ENCODE data around the gene PIPOX. TPM values are rescaled to one million over a fixed set of nuclear protein-coding genes. Genes with fewer than 3 reads are reported as not detected.
A peak's percentile ranks its signal among the peaks of the same experiment; 100 is the strongest.

The PIPOX gene, protein sequence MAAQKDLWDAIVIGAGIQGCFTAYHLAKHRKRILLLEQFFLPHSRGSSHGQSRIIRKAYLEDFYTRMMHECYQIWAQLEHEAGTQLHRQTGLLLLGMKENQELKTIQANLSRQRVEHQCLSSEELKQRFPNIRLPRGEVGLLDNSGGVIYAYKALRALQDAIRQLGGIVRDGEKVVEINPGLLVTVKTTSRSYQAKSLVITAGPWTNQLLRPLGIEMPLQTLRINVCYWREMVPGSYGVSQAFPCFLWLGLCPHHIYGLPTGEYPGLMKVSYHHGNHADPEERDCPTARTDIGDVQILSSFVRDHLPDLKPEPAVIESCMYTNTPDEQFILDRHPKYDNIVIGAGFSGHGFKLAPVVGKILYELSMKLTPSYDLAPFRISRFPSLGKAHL
- total RNA-seq: 1 to 10 TPM; 1.8 to 2.2 TPM
- 0.99 TPM for polyA plus RNA-seq

DNA sequence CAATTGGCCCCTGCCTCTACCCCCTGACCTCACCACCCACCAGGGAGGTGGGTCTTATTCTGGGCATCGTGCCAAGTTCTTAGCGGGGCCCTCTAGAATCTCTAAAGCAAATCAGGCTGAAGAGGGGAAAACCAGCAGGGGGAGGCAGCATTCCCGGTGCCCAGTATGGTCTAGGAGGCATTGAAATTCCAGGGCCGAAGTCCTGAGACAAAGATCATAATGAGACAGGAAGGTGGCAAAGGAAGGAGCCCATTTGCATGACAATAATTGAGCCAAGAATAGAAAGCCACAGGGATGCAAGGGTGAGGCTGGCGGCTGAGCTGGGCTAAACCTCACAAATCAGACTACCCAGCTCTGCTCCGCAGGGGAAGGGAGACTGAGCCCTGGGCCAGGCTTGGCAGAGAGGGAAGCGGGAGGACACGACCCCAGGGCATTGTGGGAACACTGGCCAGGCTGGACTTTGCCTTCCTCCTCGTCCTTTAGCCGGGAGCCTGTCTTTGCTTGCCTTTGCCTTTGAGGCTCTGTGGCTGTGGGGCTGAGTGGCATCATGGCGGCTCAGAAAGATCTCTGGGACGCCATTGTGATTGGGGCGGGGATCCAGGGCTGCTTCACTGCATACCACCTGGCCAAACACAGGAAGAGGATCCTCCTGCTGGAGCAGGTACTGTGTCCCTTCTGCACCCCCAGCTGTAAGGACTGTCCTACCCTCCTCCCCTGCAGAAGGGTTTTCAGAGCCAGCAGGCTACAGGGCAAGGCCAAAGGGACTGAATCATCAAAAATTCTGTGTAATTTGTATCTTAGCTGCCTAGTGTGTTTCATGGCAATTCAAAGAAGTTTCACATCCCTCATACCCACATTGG, at the start of gene PIPOX:
TSS of gene PIPOX (plus strand) at position 463 of the 860 bp plus-strand sequence. CDS start at position 548, 85 bp downstream.
- Mint-ChIP-seq H3K9me3 (no peaks in the 10 kb centered on the region), H3K4me1 (peaks cover 0 to 6% (median 3%) of the 10 kb centered on the region in 3 donors), H3K36me3 (no peaks in the 10 kb centered on the region), H3K27ac (peak within 1 kb of the TSS in 1 of 8 donors; percentile 44), H3K4me3 (no peak within 1 kb of the TSS), H3K27me3 (peaks cover 11 to 26% of the 10 kb centered on the region in 2 donors)
- Histone ChIP-seq H3K4me3 (ENCODE audit: low read length) (no peak within 1 kb of the TSS), H3K36me3 (ENCODE audit: insufficient read depth, low read length) (no peaks in the 10 kb centered on the region), H3K27ac (ENCODE audit: low read depth, low read length) (no peak within 1 kb of the TSS), H3K4me1 (ENCODE audit: insufficient read depth, low read length) (no peaks in the 10 kb centered on the region), H3K9me3 (ENCODE audit: low read length) (no peaks in the 10 kb centered on the region), H3K27me3 (ENCODE audit: insufficient read depth, low read length, poor library complexity, severe bottlenecking) (no peaks in the 10 kb centered on the region)
- POLR2A ChIA-PET: no interaction called here
- CTCF ChIA-PET: no interaction called here
- no peak for DNase-seq

DNA sequence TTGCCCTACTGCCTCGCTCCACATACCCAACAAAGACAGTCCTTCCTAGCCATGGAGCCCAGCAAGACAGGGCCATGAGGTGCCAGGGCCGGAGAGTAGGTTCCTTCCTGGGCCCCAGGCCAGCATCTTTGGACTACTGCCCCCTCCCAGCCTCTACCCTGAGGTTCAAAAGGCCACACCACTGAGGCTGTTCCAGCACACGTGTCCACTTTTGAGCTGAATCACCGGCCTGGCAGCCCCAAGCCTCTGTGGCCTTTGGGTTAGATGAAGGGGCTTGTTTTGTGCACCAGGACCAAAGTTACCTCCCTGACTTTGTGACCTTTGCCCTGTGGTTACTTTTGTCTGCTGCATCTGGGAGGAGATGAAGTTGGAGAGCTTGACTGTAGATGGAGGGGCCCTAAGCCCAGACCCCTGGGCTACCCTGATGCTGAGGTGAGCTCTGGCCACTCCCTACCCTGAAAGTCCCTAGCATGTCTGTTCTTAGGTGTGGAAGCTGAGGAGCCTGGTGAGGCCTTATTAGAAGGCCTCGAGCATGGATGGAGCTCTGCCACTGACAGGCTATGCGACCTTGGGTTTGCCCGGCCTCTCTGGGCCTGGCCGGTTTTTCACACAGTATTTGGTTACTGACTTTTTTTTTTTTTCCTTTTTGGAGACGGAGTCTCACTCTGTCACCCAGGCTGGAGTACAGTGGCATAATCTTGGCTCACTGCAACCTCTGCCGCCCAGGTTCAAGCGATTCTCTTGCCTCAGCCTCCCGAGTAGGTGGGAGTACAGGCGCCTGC, 49.1 kb upstream of the PIPOX start:
- ChIA-PET CTCF (interaction anchor here (1.0 to 1.1 kb wide), 2 partner anchors 28 to 124 kb away, joined by 3 read pairs; no protein-coding TSS in a partner anchor), POLR2A (no interaction called here)
- H3K36me3 ChIP-seq (ENCODE audit: insufficient read depth, low read length): no peaks in the 10 kb centered on the region
- H3K4me1 Mint-ChIP-seq: no peaks in the 10 kb centered on the region
- H3K27me3 ChIP-seq (ENCODE audit: insufficient read depth, low read length, poor library complexity, severe bottlenecking): no peaks in the 10 kb centered on the region
- no peak for DNase-seq
- H3K4me3 Mint-ChIP-seq: no peak overlapping the region
- no peaks in the 10 kb centered on the region for H3K36me3 Mint-ChIP-seq
- H3K27ac ChIP-seq (ENCODE audit: low read depth, low read length): no peak overlapping the region
- H3K4me1 ChIP-seq (ENCODE audit: insufficient read depth, low read length): no peaks in the 10 kb centered on the region
- H3K27me3 Mint-ChIP-seq: peaks cover 13 to 31% of the 10 kb centered on the region in 2 donors
- H3K4me3 ChIP-seq (ENCODE audit: low read length): no peak overlapping the region
- no peaks in the 10 kb centered on the region for H3K9me3 Mint-ChIP-seq
- peak overlapping the region in 1 of 8 donors; percentile 63 for H3K27ac Mint-ChIP-seq
- H3K9me3 ChIP-seq (ENCODE audit: low read length): no peaks in the 10 kb centered on the region

GRCh38 chr17:28996554-28997096, 46.3 kb upstream of the PIPOX start:
- Mint-ChIP-seq H3K27ac (peak overlapping the region in 1 of 8 donors; percentile 78), H3K36me3 (no peaks in the 10 kb centered on the region), H3K4me1 (no peaks in the 10 kb centered on the region), H3K9me3 (no peaks in the 10 kb centered on the region), H3K27me3 (peaks cover 20 to 38% of the 10 kb centered on the region in 2 donors), H3K4me3 (no peak overlapping the region)
- CTCF ChIA-PET: interaction anchor here (2.5 kb wide), 1 partner anchor 31 kb away, joined by 11 read pairs; no protein-coding TSS in a partner anchor
- Histone ChIP-seq H3K4me1 (ENCODE audit: insufficient read depth, low read length) (no peaks in the 10 kb centered on the region), H3K36me3 (ENCODE audit: insufficient read depth, low read length) (no peaks in the 10 kb centered on the region), H3K9me3 (ENCODE audit: low read length) (no peaks in the 10 kb centered on the region), H3K4me3 (ENCODE audit: low read length) (no peak overlapping the region), H3K27me3 (ENCODE audit: insufficient read depth, low read length, poor library complexity, severe bottlenecking) (no peaks in the 10 kb centered on the region), H3K27ac (ENCODE audit: low read depth, low read length) (no peak overlapping the region)
- POLR2A ChIA-PET: no interaction called here
- no peak for DNase-seq

DNA sequence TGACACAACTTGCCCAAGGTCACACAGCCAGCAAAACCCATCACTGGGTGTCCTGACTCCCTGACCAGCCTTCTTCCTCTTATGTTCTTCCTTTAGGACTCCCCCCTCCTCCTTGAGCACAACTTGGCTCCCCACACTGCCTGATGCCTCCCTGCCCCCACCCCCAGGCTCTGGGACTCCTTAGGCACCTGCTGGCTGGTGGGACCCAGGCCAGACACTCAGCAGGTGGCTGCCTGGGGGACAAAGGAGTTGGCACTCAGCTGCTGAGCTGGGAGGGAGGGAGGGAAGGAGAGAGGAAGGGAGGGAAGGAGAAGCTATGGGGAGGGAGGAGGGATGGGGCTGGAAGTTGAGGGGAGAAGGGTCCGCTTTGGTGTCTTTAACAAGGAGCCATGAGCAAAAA, 45.1 kb upstream of the PIPOX start:
- Mint-ChIP-seq H3K4me1 (no peaks in the 10 kb centered on the region), H3K4me3 (no peak overlapping the region), H3K27me3 (peaks cover 26 to 41% of the 10 kb centered on the region in 2 donors), H3K9me3 (no peaks in the 10 kb centered on the region), H3K36me3 (no peaks in the 10 kb centered on the region), H3K27ac (no peak overlapping the region)
- CTCF ChIA-PET: no interaction called here
- Histone ChIP-seq H3K36me3 (ENCODE audit: insufficient read depth, low read length) (no peaks in the 10 kb centered on the region), H3K27ac (ENCODE audit: low read depth, low read length) (no peak overlapping the region), H3K4me3 (ENCODE audit: low read length) (no peak overlapping the region), H3K27me3 (ENCODE audit: insufficient read depth, low read length, poor library complexity, severe bottlenecking) (no peaks in the 10 kb centered on the region), H3K4me1 (ENCODE audit: insufficient read depth, low read length) (no peaks in the 10 kb centered on the region), H3K9me3 (ENCODE audit: low read length) (no peaks in the 10 kb centered on the region)
- POLR2A ChIA-PET: no interaction called here
- DNase-seq: no peak

- Histone ChIP-seq H3K4me1 (ENCODE audit: insufficient read depth, low read length) (no peaks in the 10 kb centered on the region), H3K27ac (ENCODE audit: low read depth, low read length) (no peak overlapping the region), H3K4me3 (ENCODE audit: low read length) (no peak overlapping the region), H3K36me3 (ENCODE audit: insufficient read depth, low read length) (no peaks in the 10 kb centered on the region), H3K9me3 (ENCODE audit: low read length) (no peaks in the 10 kb centered on the region), H3K27me3 (ENCODE audit: insufficient read depth, low read length, poor library complexity, severe bottlenecking) (peaks cover 10% of the 10 kb centered on the region)
- Mint-ChIP-seq H3K27ac (no peak overlapping the region), H3K4me1 (peaks cover 0 to 2% (median 0%) of the 10 kb centered on the region in 3 donors), H3K4me3 (no peak overlapping the region), H3K27me3 (peaks cover 35 to 49% of the 10 kb centered on the region in 2 donors), H3K9me3 (no peaks in the 10 kb centered on the region), H3K36me3 (no peaks in the 10 kb centered on the region)
- POLR2A ChIA-PET: no interaction called here
- CTCF ChIA-PET: no interaction called here
- no peak for DNase-seq
These were observed 43.7 kb upstream of the PIPOX start for GRCh38 chr17:28999206-28999605.

DNA sequence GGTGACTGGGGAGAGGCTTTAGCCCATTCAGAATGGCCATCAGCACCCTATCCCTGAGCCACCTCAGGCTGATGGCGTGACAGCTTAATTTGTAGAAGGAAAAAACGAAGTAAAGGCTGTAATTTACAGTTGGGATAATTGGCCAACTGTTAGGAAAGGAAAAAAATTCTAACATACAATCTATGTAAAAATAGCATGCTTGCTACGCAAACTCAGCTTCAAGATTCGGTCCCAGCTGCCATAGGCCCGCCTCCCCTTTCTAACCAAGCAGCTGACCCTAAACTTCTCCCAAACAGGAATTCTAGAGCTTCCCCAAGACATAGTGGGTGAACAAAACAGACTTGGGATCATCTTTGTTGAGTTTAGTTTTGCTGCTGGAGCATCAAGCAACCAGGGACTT, 42.0 kb upstream of the PIPOX start:
- CTCF ChIA-PET: no interaction called here
- Mint-ChIP-seq H3K9me3 (peaks cover 0 to 2% (median 0%) of the 10 kb centered on the region in 5 donors), H3K27ac (peak overlapping the region in 1 of 8 donors; percentile 91), H3K4me3 (no peak overlapping the region), H3K27me3 (peaks cover 36 to 55% of the 10 kb centered on the region in 2 donors), H3K4me1 (peaks cover 0 to 3% (median 2%) of the 10 kb centered on the region in 3 donors), H3K36me3 (no peaks in the 10 kb centered on the region)
- Histone ChIP-seq H3K9me3 (ENCODE audit: low read length) (no peaks in the 10 kb centered on the region), H3K4me1 (ENCODE audit: insufficient read depth, low read length) (no peaks in the 10 kb centered on the region), H3K4me3 (ENCODE audit: low read length) (no peak overlapping the region), H3K27ac (ENCODE audit: low read depth, low read length) (no peak overlapping the region), H3K36me3 (ENCODE audit: insufficient read depth, low read length) (no peaks in the 10 kb centered on the region), H3K27me3 (ENCODE audit: insufficient read depth, low read length, poor library complexity, severe bottlenecking) (peaks cover 17% of the 10 kb centered on the region)
- POLR2A ChIA-PET: interaction anchor here (0.6 kb wide), 1 partner anchor 182 kb away, joined by 5 read pairs; no protein-coding TSS in a partner anchor
- no peak for DNase-seq

DNA sequence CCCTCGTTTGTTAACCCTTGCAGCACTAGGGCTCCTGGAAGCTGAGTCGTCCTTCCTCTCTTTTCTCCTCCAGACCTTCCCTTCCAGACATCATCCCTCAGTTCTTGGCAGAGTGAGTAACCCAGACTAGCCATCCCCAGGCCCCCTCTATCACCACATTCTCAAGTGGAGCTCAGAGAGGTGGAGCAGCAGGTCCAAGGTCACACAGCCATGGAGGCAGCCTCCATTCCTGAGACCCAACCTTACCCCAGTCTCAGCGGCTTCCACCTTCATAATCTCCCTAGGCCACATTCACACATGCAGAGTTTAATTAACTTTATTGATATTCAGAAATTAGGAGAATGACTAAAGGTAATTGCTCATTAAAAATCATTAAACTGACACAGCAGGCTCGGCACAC, 40.1 kb upstream of the PIPOX start:
- no peaks in the 10 kb centered on the region for H3K4me1 ChIP-seq (ENCODE audit: insufficient read depth, low read length)
- Mint-ChIP-seq H3K4me3 (no peak overlapping the region), H3K4me1 (peaks cover 2 to 8% (median 5%) of the 10 kb centered on the region in 3 donors), H3K36me3 (no peaks in the 10 kb centered on the region), H3K9me3 (peaks cover 0 to 2% (median 0%) of the 10 kb centered on the region in 5 donors), H3K27me3 (peaks cover 46 to 60% of the 10 kb centered on the region in 2 donors), H3K27ac (no peak overlapping the region)
- DNase-seq: no peak
- H3K9me3 ChIP-seq (ENCODE audit: low read length): no peaks in the 10 kb centered on the region
- H3K36me3 ChIP-seq (ENCODE audit: insufficient read depth, low read length): no peaks in the 10 kb centered on the region
- ChIA-PET POLR2A (no interaction called here), CTCF (no interaction called here)
- no peak overlapping the region for H3K27ac ChIP-seq (ENCODE audit: low read depth, low read length)
- H3K27me3 ChIP-seq (ENCODE audit: insufficient read depth, low read length, poor library complexity, severe bottlenecking): peaks cover 33% of the 10 kb centered on the region
- H3K4me3 ChIP-seq (ENCODE audit: low read length): no peak overlapping the region
